SK-N-SH treated with all-trans-retinoic acid at 6 μM for 48 hours (cell line): Measurements from ENCODE around the gene CNTNAP2.

ENCODE experiments used
- ATAC-seq: fragments of 200-7000 bp; cut with Tn5 transposase; 3 replicates; pipeline ENCODE4 v1.9.1; 2020; ENCODE audit warnings: mild to moderate bottlenecking, moderate library complexity
- ARNTL ChIP-seq: fragments of 450-650 bp; formaldehyde crosslinking; IDR thresholded peaks from 2 replicates; pipeline ENCODE4 v1.5.0; 2020; ENCODE audit warnings: low read depth, mild to moderate bottlenecking, moderate library complexity, borderline replicate concordance
- BACH2 ChIP-seq: fragments of 250-450 bp; sonication (Bioruptor Pico); IDR thresholded peaks from 2 replicates; pipeline ENCODE4 v1.9.0; 2021; ENCODE audit warnings: mild to moderate bottlenecking, borderline replicate concordance
- CREB5 ChIP-seq: fragments of 250-450 bp; sonication (Bioruptor Pico); IDR thresholded peaks from 2 replicates; pipeline ENCODE4 v1.5.1; 2020; ENCODE audit warnings: low read depth, mild to moderate bottlenecking, moderate library complexity
- CSDC2 ChIP-seq: fragments of 250-450 bp; sonication (Bioruptor Pico); IDR thresholded peaks from 2 replicates; pipeline ENCODE4 v1.5.0; 2020; ENCODE audit warnings: mild to moderate bottlenecking, moderate library complexity
- ESRRG ChIP-seq: fragments of 250-450 bp; sonication (Bioruptor Pico); IDR thresholded peaks from 2 replicates; pipeline ENCODE4 v1.6.1; 2021; ENCODE audit warnings: mild to moderate bottlenecking
- GLIS3 ChIP-seq: fragments of 250-450 bp; sonication (Bioruptor Pico); IDR thresholded peaks from 2 replicates; pipeline ENCODE4 v1.5.0; 2020; ENCODE audit warnings: mild to moderate bottlenecking, moderate library complexity
- ISL1 ChIP-seq: fragments of 250-450 bp; sonication (Bioruptor Pico); IDR thresholded peaks from 2 replicates; pipeline ENCODE4 v2.1.2; 2022; ENCODE audit warnings: mild to moderate bottlenecking, moderate library complexity
- OSR1 ChIP-seq: fragments of 250-450 bp; sonication (Bioruptor Pico); IDR thresholded peaks from 2 replicates; pipeline ENCODE4 v1.8.0; 2022; ENCODE audit warnings: moderate library complexity, mild to moderate bottlenecking, inconsistent platforms
- RARB ChIP-seq: fragments of 250-450 bp; sonication (Bioruptor Pico); IDR thresholded peaks from 2 replicates; pipeline ENCODE4 v1.8.0; 2021; ENCODE audit warnings: mild to moderate bottlenecking, moderate library complexity
- SNAI2 ChIP-seq: fragments of 250-450 bp; sonication (Bioruptor Pico); IDR thresholded peaks from 2 replicates; pipeline ENCODE4 v1.5.0; 2020; ENCODE audit warnings: mild to moderate bottlenecking, moderate library complexity
- TCF4 ChIP-seq: fragments of 250-450 bp; sonication (Bioruptor Pico); IDR thresholded peaks from 2 replicates; pipeline ENCODE4 v1.8.0; 2021; ENCODE audit warnings: mild to moderate bottlenecking, moderate library complexity, borderline replicate concordance
- TOX ChIP-seq: fragments of 250-450 bp; sonication (Bioruptor Pico); IDR thresholded peaks from 2 replicates; pipeline ENCODE4 v1.8.0; 2021; ENCODE audit warnings: mild to moderate bottlenecking, moderate library complexity, borderline replicate concordance
- TSHZ2 ChIP-seq: fragments of 250-450 bp; sonication (Bioruptor Pico); IDR thresholded peaks from 2 replicates; pipeline ENCODE4 v1.5.0; 2020; ENCODE audit warnings: mild to moderate bottlenecking, moderate library complexity
- ZC3H10 ChIP-seq: fragments of 250-450 bp; sonication (Bioruptor Pico); IDR thresholded peaks from 2 replicates; pipeline ENCODE4 v1.5.1; 2021; ENCODE audit warnings: mild to moderate bottlenecking, moderate library complexity
- ZFP3 ChIP-seq: fragments of 250-450 bp; sonication (Bioruptor Pico); IDR thresholded peaks from 2 replicates; pipeline ENCODE4 v1.5.0; 2020; ENCODE audit warnings: mild to moderate bottlenecking, moderate library complexity
- ZFP30 ChIP-seq: fragments of 450-650 bp; formaldehyde crosslinking; IDR thresholded peaks from 2 replicates; pipeline ENCODE4 v1.5.0; 2022; ENCODE audit warnings: mild to moderate bottlenecking, moderate library complexity
- ZNF565 ChIP-seq: fragments of 450-650 bp; formaldehyde crosslinking; conservative IDR thresholded peaks from 2 replicates; pipeline ENCODE4 v1.5.0; 2020; ENCODE audit warnings: low read depth, mild to moderate bottlenecking, moderate library complexity
- ZNF70 ChIP-seq: fragments of 450-650 bp; formaldehyde crosslinking; IDR thresholded peaks from 2 replicates; pipeline ENCODE4 v1.5.0; 2020; ENCODE audit warnings: mild to moderate bottlenecking, moderate library complexity
- ZNF8 ChIP-seq: fragments of 450-650 bp; formaldehyde crosslinking; IDR thresholded peaks from 2 replicates; pipeline ENCODE4 v1.5.0; 2020; ENCODE audit warnings: mild to moderate bottlenecking, moderate library complexity
- TF ChIP-seq, protein P1 (sequence below): fragments of 250-450 bp; sonication (Bioruptor Pico); IDR thresholded peaks from 2 replicates; pipeline ENCODE4 v1.5.1; 2021; ENCODE audit warnings: mild to moderate bottlenecking, moderate library complexity
- TF ChIP-seq, protein P2 (sequence below): fragments of 250-450 bp; sonication (Bioruptor Pico); IDR thresholded peaks from 2 replicates; pipeline ENCODE4 v1.8.0; 2020; ENCODE audit warnings: mild to moderate bottlenecking, moderate library complexity, borderline replicate concordance

The CNTNAP2 gene

DNA sequence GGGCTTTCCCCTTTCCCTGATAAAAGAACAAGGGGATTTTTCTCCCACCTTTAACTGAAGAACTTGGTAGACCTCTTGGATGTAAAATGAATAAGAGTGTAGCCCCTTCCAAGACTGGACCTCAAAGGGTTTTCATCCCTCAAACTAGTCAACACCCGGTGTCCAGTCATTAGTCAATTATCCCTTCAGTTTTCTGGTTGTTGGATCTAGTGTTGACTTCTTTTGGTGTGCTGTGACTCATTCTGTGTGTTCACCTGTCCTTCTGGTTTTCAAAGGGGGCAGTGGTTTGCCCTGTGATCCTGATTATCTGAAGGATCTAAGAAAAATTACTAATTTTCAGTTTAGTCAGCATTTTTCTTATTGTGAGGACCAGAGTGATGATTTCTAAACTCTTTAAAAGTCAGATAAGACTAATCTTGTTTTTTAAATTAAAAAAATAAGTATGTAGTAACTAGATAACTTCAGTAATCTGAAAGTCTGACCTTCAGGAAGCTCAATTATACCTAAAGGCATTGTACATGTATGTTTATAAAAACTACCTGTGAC lies 583.5 kb downstream of the CNTNAP2 start:
- ATAC-seq, result no peak
- no peak for TF ChIP-seq CSDC2
- no peak for TF ChIP-seq BACH2 (CRISPR knock-in tag)
- no peak for TF ChIP-seq ZNF8 (CRISPR knock-in tag)
- TF ChIP-seq OSR1 (CRISPR knock-in tag), result no peak
- TF ChIP-seq, protein P1, sequence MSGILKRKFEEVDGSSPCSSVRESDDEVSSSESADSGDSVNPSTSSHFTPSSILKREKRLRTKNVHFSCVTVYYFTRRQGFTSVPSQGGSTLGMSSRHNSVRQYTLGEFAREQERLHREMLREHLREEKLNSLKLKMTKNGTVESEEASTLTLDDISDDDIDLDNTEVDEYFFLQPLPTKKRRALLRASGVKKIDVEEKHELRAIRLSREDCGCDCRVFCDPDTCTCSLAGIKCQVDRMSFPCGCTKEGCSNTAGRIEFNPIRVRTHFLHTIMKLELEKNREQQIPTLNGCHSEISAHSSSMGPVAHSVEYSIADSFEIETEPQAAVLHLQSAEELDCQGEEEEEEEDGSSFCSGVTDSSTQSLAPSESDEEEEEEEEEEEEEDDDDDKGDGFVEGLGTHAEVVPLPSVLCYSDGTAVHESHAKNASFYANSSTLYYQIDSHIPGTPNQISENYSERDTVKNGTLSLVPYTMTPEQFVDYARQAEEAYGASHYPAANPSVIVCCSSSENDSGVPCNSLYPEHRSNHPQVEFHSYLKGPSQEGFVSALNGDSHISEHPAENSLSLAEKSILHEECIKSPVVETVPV (CRISPR knock-in tag), result no peak
- TF ChIP-seq RARB (CRISPR knock-in tag), result no peak
- TF ChIP-seq ZFP30, result no peak
- TF ChIP-seq ZC3H10 (CRISPR knock-in tag), result no peak
- TF ChIP-seq TOX (CRISPR knock-in tag), result no peak
- no peak for TF ChIP-seq TSHZ2
- no peak for TF ChIP-seq GLIS3 (CRISPR knock-in tag)
- TF ChIP-seq ARNTL, result no peak
- no peak for TF ChIP-seq ESRRG
- no peak for TF ChIP-seq ZNF70
- TF ChIP-seq ISL1 (CRISPR knock-in tag), result no peak
- no peak for TF ChIP-seq SNAI2
- TF ChIP-seq, protein P2, sequence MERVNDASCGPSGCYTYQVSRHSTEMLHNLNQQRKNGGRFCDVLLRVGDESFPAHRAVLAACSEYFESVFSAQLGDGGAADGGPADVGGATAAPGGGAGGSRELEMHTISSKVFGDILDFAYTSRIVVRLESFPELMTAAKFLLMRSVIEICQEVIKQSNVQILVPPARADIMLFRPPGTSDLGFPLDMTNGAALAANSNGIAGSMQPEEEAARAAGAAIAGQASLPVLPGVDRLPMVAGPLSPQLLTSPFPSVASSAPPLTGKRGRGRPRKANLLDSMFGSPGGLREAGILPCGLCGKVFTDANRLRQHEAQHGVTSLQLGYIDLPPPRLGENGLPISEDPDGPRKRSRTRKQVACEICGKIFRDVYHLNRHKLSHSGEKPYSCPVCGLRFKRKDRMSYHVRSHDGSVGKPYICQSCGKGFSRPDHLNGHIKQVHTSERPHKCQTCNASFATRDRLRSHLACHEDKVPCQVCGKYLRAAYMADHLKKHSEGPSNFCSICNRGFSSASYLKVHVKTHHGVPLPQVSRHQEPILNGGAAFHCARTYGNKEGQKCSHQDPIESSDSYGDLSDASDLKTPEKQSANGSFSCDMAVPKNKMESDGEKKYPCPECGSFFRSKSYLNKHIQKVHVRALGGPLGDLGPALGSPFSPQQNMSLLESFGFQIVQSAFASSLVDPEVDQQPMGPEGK, result no peak
- no peak for TF ChIP-seq ZFP3

GRCh38 chr7:146701166-146701565 lies 584.6 kb downstream of the CNTNAP2 start:
- ATAC-seq, result no peak
- TF ChIP-seq ESRRG, result no peak
- no peak for TF ChIP-seq CSDC2
- TF ChIP-seq ZNF8 (CRISPR knock-in tag), result no peak
- TF ChIP-seq TSHZ2, result no peak
- TF ChIP-seq, protein P2, result no peak
- no peak for TF ChIP-seq TOX (CRISPR knock-in tag)
- peak; percentile 13; the same call in 1 of the 2 replicates for TF ChIP-seq TCF4 (CRISPR knock-in tag)
- no peak for TF ChIP-seq CREB5 (CRISPR knock-in tag)
- TF ChIP-seq SNAI2, result no peak
- peak; percentile 38; the same call in 1 of the 2 replicates for TF ChIP-seq ISL1 (CRISPR knock-in tag)
- no peak for TF ChIP-seq ZFP30
- no peak for TF ChIP-seq ZNF565 (CRISPR knock-in tag)
